GM12891 (cell line): ENCODE data around the gene FAM9B.

Experiments used
- POLR2A ChIP-seq: IDR thresholded peaks from 2 replicates; pipeline ENCODE4 v1.6.1; 2011; ENCODE audit warnings: low read depth, low read length, control low read depth
- POLR2AphosphoS5 ChIP-seq: IDR thresholded peaks from 2 replicates; pipeline ENCODE4 v1.6.1; 2011; ENCODE audit warnings: low read depth, low read length, control low read depth

GRCh38 chrX:9003041-9003440, 30.9 kb downstream of the FAM9B start:
- TF ChIP-seq POLR2A (no peak), POLR2AphosphoS5 (no peak)
